HEK293 (cell line): ENCODE data around the gene ZNF358.

Experiments
- BCL11A ChIP-seq: fragments of 450-650 bp; formaldehyde crosslinking; IDR thresholded peaks from 2 replicates; pipeline ENCODE4 v1.5.1; 2016; ENCODE audit warnings: low read depth, missing biosample characterization, missing genetic modification characterization
- CTCF ChIP-seq: fragments of 450-650 bp; formaldehyde crosslinking; IDR thresholded peaks from 2 replicates; pipeline ENCODE4 v1.5.1; 2016; ENCODE audit warnings: missing biosample characterization, missing genetic modification characterization
- HOXA7 ChIP-seq: sonication (generic); formaldehyde crosslinking; IDR thresholded peaks from 2 replicates; pipeline ENCODE4 v1.8.1; 2022; ENCODE audit warnings: missing genetic modification reagents, borderline replicate concordance
- KLF8 ChIP-seq: fragments of 450-650 bp; formaldehyde crosslinking; IDR thresholded peaks from 2 replicates; pipeline ENCODE4 v1.5.1; 2016; ENCODE audit warnings: missing biosample characterization, missing genetic modification characterization
- MYNN ChIP-seq: fragments of 450-650 bp; formaldehyde crosslinking; IDR thresholded peaks from 2 replicates; pipeline ENCODE4 v1.5.1; 2016; ENCODE audit warnings: missing biosample characterization, missing genetic modification characterization, borderline replicate concordance
- REST ChIP-seq: fragments of 450-650 bp; formaldehyde crosslinking; IDR thresholded peaks from 2 replicates; pipeline ENCODE4 v1.5.1; 2016; ENCODE audit warnings: missing biosample characterization, missing genetic modification characterization
- ZBTB1 ChIP-seq: fragments of 450-650 bp; formaldehyde crosslinking; IDR thresholded peaks from 2 replicates; pipeline ENCODE4 v1.5.1; 2016; ENCODE audit warnings: missing biosample characterization, missing genetic modification characterization
- ZNF133 ChIP-seq: fragments of 450-650 bp; formaldehyde crosslinking; IDR thresholded peaks from 2 replicates; pipeline ENCODE4 v1.5.1; 2016; ENCODE audit warnings: missing biosample characterization, missing genetic modification characterization
- ZNF202 ChIP-seq: fragments of 450-650 bp; formaldehyde crosslinking; IDR thresholded peaks from 2 replicates; pipeline ENCODE4 v1.5.1; 2016; ENCODE audit warnings: missing biosample characterization, missing genetic modification characterization, borderline replicate concordance
- ZNF350 ChIP-seq: fragments of 450-650 bp; formaldehyde crosslinking; IDR thresholded peaks from 2 replicates; pipeline ENCODE4 v1.5.0; 2017; ENCODE audit warnings: missing biosample characterization, mild to moderate bottlenecking, missing genetic modification characterization
- ZNF391 ChIP-seq: fragments of 450-650 bp; formaldehyde crosslinking; IDR thresholded peaks from 2 replicates; pipeline ENCODE4 v1.5.1; 2016; ENCODE audit warnings: low read depth, missing biosample characterization, missing genetic modification characterization, borderline replicate concordance
- ZNF610 ChIP-seq: fragments of 450-650 bp; formaldehyde crosslinking; IDR thresholded peaks from 2 replicates; pipeline ENCODE4 v1.5.1; 2016; ENCODE audit warnings: missing biosample characterization, missing genetic modification characterization, borderline replicate concordance
- ZNF776 ChIP-seq: fragments of 450-650 bp; formaldehyde crosslinking; IDR thresholded peaks from 2 replicates; pipeline ENCODE4 v1.5.0; 2017; ENCODE audit warnings: missing biosample characterization, missing genetic modification characterization, borderline replicate concordance

- TF ChIP-seq REST (tag by site-specific recombination) (no peak), BCL11A (tag by site-specific recombination) (no peak), CTCF (tag by site-specific recombination) (no peak), KLF8 (tag by site-specific recombination) (no peak), ZNF391 (tag by site-specific recombination) (no peak), MYNN (tag by site-specific recombination) (no peak), HOXA7 (CRISPR knock-in tag) (no peak), ZNF202 (tag by site-specific recombination) (no peak), ZNF133 (tag by site-specific recombination) (no peak), ZNF350 (tag by site-specific recombination) (no peak), ZNF610 (tag by site-specific recombination) (no peak), ZNF776 (tag by site-specific recombination) (no peak), ZBTB1 (tag by site-specific recombination) (no peak)
Observed at GRCh38 chr19:7554565-7554964, 38.7 kb downstream of the ZNF358 start.
